Endodermal cell (in vitro differentiated cells): ENCODE measurements around the gene PSMB5. TPM values are rescaled to one million over a fixed set of nuclear protein-coding genes. Genes with fewer than 3 reads are reported as not detected.

Source experiments
- DNase-seq: peaks from one replicate; pipeline ENCODE4 v3.0.0-alpha.2; 2017
- H3K27ac ChIP-seq: 2 replicates; pipeline ENCODE4 v1.5.1; 2013; ENCODE audit warnings: mild to moderate bottlenecking, low read depth, low read length, moderate library complexity
- H3K27me3 ChIP-seq: 2 replicates; pipeline ENCODE4 v1.6.1; 2013; ENCODE audit warnings: mild to moderate bottlenecking, low read length, moderate library complexity; ENCODE audit not compliant: insufficient read depth, control insufficient read depth, poor library complexity, severe bottlenecking
- H3K36me3 ChIP-seq: 2 replicates; pipeline ENCODE4 v1.7.0; 2013; ENCODE audit warnings: mild to moderate bottlenecking, low read length, moderate library complexity; ENCODE audit not compliant: control insufficient read depth, insufficient read depth
- H3K4me1 ChIP-seq: one replicate; pipeline ENCODE4 v1.7.0; 2013; ENCODE audit warnings: low read length; ENCODE audit not compliant: control insufficient read depth, insufficient read depth
- H3K4me3 ChIP-seq: 2 replicates; pipeline ENCODE4 v1.5.1; 2013; ENCODE audit warnings: mild to moderate bottlenecking, low read length, moderate library complexity
- H3K9ac ChIP-seq: 2 replicates; pipeline ENCODE4 v1.6.1; 2013; ENCODE audit warnings: mild to moderate bottlenecking, low read length, moderate library complexity; ENCODE audit not compliant: poor library complexity, severe bottlenecking; ENCODE audit errors: extremely low read depth
- H3K9me3 ChIP-seq: 2 replicates; pipeline ENCODE4 v1.6.1; 2013; ENCODE audit warnings: mild to moderate bottlenecking, low read length, moderate library complexity; ENCODE audit not compliant: control insufficient read depth
- H3K27ac Mint-ChIP-seq: 2 replicates; pipeline ENCODE4 v1.8.0; 2020; ENCODE audit warnings: mixed read lengths
- H3K27me3 Mint-ChIP-seq: 2 replicates; pipeline ENCODE4 v1.8.0; 2021; ENCODE audit warnings: mild to moderate bottlenecking, mixed read lengths; ENCODE audit not compliant: insufficient read depth
- H3K36me3 Mint-ChIP-seq: 2 replicates; pipeline ENCODE4 v1.8.0; 2020; ENCODE audit warnings: low read depth, mixed read lengths
- H3K4me1 Mint-ChIP-seq: 2 replicates; pipeline ENCODE4 v1.8.0; 2020; ENCODE audit warnings: mixed read lengths
- H3K4me3 Mint-ChIP-seq: 2 replicates; pipeline ENCODE4 v1.8.0; 2020; ENCODE audit warnings: mild to moderate bottlenecking, moderate library complexity, mixed read lengths
- H3K9me3 Mint-ChIP-seq: 2 replicates; pipeline ENCODE4 v1.8.0; 2020; ENCODE audit warnings: mild to moderate bottlenecking, mixed read lengths
- WGBS, 2 experiments: methylation state at CpG; one replicate each; pipeline versions ENCODE4 v1.1.5 to v1.1.7; 2013; ENCODE audit warnings: missing lambda C conversion rate in 2 of 2, mixed read lengths in 1 of 2; ENCODE audit not compliant: insufficient coverage in 1 of 2, insufficient read length in 1 of 2; 5-methylcytosine and 5-hydroxymethylcytosine counted together
- total RNA-seq, 2 donors: library from RNA; stranded (reverse); fragmentation: NEBNext Ultra II Directional in 1 of 2; extraction: Animal tissue kit (Norgen Biotek cat#: 25700) in 1 of 2; gene quantifications; 2 replicates in 1 of 2; 3 replicates in 1 of 2; pipeline ENCODE4 v1.2.1, GENCODE V29; 2021
- TF ChIP-seq, protein P1 (sequence below): fragments of 200-600 bp; sonication (generic); conservative IDR thresholded peaks from 2 replicates; pipeline ENCODE4 v1.5.0; 2021; ENCODE audit warnings: antibody characterized with exemption, mild to moderate bottlenecking

PSMB5 gene
- total RNA-seq, 2 donors from 2014 or later = 227 to 257 TPM

GRCh38 chr14:22998329-22999012, 36.2 kb downstream of the PSMB5 start:
- Histone ChIP-seq H3K27me3 (no peaks in the 10 kb centered on the region), H3K9ac (no peak overlapping the region), H3K9me3 (no peaks in the 10 kb centered on the region), H3K4me1 (peaks cover 11% of the 10 kb centered on the region), H3K4me3 (no peak overlapping the region), H3K36me3 (no peaks in the 10 kb centered on the region), H3K27ac (no peak overlapping the region)
- Mint-ChIP-seq H3K9me3 (no peaks in the 10 kb centered on the region), H3K4me1 (peaks cover 26% of the 10 kb centered on the region), H3K36me3 (no peaks in the 10 kb centered on the region), H3K27ac (no peak overlapping the region), H3K27me3 (no peaks in the 10 kb centered on the region), H3K4me3 (no peak overlapping the region)
- TF ChIP-seq, protein P1, sequence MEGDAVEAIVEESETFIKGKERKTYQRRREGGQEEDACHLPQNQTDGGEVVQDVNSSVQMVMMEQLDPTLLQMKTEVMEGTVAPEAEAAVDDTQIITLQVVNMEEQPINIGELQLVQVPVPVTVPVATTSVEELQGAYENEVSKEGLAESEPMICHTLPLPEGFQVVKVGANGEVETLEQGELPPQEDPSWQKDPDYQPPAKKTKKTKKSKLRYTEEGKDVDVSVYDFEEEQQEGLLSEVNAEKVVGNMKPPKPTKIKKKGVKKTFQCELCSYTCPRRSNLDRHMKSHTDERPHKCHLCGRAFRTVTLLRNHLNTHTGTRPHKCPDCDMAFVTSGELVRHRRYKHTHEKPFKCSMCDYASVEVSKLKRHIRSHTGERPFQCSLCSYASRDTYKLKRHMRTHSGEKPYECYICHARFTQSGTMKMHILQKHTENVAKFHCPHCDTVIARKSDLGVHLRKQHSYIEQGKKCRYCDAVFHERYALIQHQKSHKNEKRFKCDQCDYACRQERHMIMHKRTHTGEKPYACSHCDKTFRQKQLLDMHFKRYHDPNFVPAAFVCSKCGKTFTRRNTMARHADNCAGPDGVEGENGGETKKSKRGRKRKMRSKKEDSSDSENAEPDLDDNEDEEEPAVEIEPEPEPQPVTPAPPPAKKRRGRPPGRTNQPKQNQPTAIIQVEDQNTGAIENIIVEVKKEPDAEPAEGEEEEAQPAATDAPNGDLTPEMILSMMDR = no peak
- DNase-seq = no peak
- 91 to 94% methylated on average over 16 of the region's 16 CpGs for WGBS, 2 experiments

DNA sequence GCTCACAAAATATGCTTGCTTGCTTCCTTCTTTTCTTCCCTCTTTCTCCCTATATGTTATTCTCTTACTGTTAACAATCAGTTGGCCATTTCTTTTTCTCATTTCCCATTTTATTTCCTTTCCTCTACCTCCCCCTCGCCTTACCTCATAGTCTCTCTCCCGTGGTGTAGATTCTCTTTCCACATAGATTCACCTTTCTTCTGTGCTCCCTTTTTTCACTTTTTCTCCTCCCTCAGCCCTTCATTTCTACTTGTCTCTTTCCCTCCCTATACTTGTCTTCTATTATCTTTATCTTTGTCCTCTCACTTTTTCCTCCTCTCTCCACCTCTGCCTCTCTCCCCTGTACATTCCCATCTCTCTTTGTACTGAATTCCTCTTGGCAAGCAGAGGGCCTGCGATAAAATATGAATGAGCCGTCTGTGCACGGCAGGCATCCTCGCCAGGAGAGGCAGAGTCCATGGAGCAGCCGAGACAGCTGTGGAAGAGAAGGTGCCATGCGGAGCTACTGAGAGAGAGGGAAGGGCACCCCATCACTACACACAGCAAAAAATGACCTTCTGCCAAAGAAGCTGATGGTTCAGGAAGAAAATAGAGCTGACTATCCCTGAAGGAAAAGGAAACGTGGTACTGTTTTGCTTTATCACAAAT, 36.9 kb downstream of the PSMB5 start:
- no peak overlapping the region for H3K9ac ChIP-seq
- H3K27me3 ChIP-seq = no peaks in the 10 kb centered on the region
- H3K4me1 ChIP-seq = peaks cover 15% of the 10 kb centered on the region
- Mint-ChIP-seq H3K27me3 (no peaks in the 10 kb centered on the region), H3K4me3 (no peak overlapping the region), H3K9me3 (no peaks in the 10 kb centered on the region), H3K27ac (no peak overlapping the region), H3K4me1 (peaks cover 31% of the 10 kb centered on the region), H3K36me3 (no peaks in the 10 kb centered on the region)
- no peaks in the 10 kb centered on the region for H3K36me3 ChIP-seq
- WGBS, 2 experiments = 91 to 96% methylated on average over 3 to 8 of the region's 9 CpGs
- H3K9me3 ChIP-seq = no peaks in the 10 kb centered on the region
- no peak for DNase-seq
- TF ChIP-seq, protein P1 = no peak
- no peak overlapping the region for H3K4me3 ChIP-seq
- H3K27ac ChIP-seq = no peak overlapping the region

- no peaks in the 10 kb centered on the region for H3K36me3 ChIP-seq
- H3K9ac ChIP-seq = no peak overlapping the region
- H3K27me3 Mint-ChIP-seq = no peaks in the 10 kb centered on the region
- H3K4me3 Mint-ChIP-seq = no peak overlapping the region
- DNase-seq = no peak
- H3K36me3 Mint-ChIP-seq = no peaks in the 10 kb centered on the region
- H3K27me3 ChIP-seq = no peaks in the 10 kb centered on the region
- TF ChIP-seq, protein P1 = no peak
- no peaks in the 10 kb centered on the region for H3K9me3 ChIP-seq
- no peak overlapping the region for H3K4me3 ChIP-seq
- H3K27ac Mint-ChIP-seq = no peak overlapping the region
- H3K4me1 ChIP-seq = peaks cover 15% of the 10 kb centered on the region
- 82 to 92% methylated on average over 6 to 11 of the region's 11 CpGs for WGBS, 2 experiments
- H3K4me1 Mint-ChIP-seq = peaks cover 31% of the 10 kb centered on the region
- H3K9me3 Mint-ChIP-seq = no peaks in the 10 kb centered on the region
- H3K27ac ChIP-seq = no peak overlapping the region
Measured at GRCh38 chr14:22996768-22997654, 37.7 kb downstream of the PSMB5 start.
